ENCODE measurements around the gene DSCAM. TPM values are rescaled to one million over a fixed set of nuclear protein-coding genes. Genes with fewer than 3 reads are reported as not detected.

DSCAM gene
- polyA plus RNA-seq, 3 donors: not detected

GRCh38 chr21:40882192-40882915 lies 35.4 kb upstream of the DSCAM start:
- H3K79me2 ChIP-seq (ENCODE audit: insufficient read depth, low read length): no peaks in the 10 kb centered on the region
- no peaks in the 10 kb centered on the region for H3K36me3 ChIP-seq (replicated peaks in 1 of 2; ENCODE audit: control insufficient read depth in 1 of 2, insufficient read depth in 2 of 2, low read length in 2 of 2)
- H2AFZ ChIP-seq (ENCODE audit: insufficient read depth, low read depth, low read length, poor library complexity, severe bottlenecking): no peak overlapping the region
- no peaks in the 10 kb centered on the region for H3K36me3 Mint-ChIP-seq
- peaks cover 0 to 13% of the 10 kb centered on the region in 2 donors for H3K9me3 ChIP-seq (replicated peaks in 1 of 2; ENCODE audit: control insufficient read depth in 1 of 2, insufficient read depth in 1 of 2, low read length in 2 of 2)
- H3K9ac ChIP-seq (ENCODE audit: insufficient read depth, low read length, poor library complexity, severe bottlenecking): no peak overlapping the region
- no peak overlapping the region for H3K27ac ChIP-seq (ENCODE audit: low read depth in 1 of 2, low read length in 2 of 2)
- H3K27me3 ChIP-seq (ENCODE audit: control insufficient read depth in 2 of 2, insufficient read depth in 2 of 2, low read length in 2 of 2): no peaks in the 10 kb centered on the region
- H3K4me1 ChIP-seq (ENCODE audit: control insufficient read depth in 1 of 2, insufficient read depth in 2 of 2, low read length in 2 of 2): no peaks in the 10 kb centered on the region
- peaks cover 0 to 3% (median 0%) of the 10 kb centered on the region in 3 donors for H3K27me3 Mint-ChIP-seq (ENCODE audit: low read depth in 3 of 3)
- no peak overlapping the region for H3K4me3 Mint-ChIP-seq
- H3K4me3 ChIP-seq (replicated peaks in 1 of 3; ENCODE audit: low read depth in 2 of 3, low read length in 3 of 3): no peak overlapping the region
- H3K9me3 Mint-ChIP-seq: peaks cover 5 to 20% (median 10%) of the 10 kb centered on the region in 7 donors
- H3K4me2 ChIP-seq (replicated peaks; ENCODE audit: extremely low read depth, low read length, poor library complexity, severe bottlenecking): no peak overlapping the region
- intact Hi-C loops (cut with micrococcal nuclease): no loop called here
- H3K27ac Mint-ChIP-seq: no peak overlapping the region
- no peak for TF ChIP-seq CTCF (IDR thresholded peaks at IDR 0.05)
- no peak for DNase-seq
- H4K20me1 ChIP-seq (ENCODE audit: insufficient read depth, low read length): no peaks in the 10 kb centered on the region
- no peaks in the 10 kb centered on the region for H3K4me1 Mint-ChIP-seq
- WGBS (ENCODE audit: insufficient coverage): 100% methylated on average over 3 of the region's 7 CpGs

- Mint-ChIP-seq H3K4me1 (no peaks in the 10 kb centered on the region), H3K4me3 (no peak overlapping the region), H3K27ac (no peak overlapping the region), H3K9me3 (peaks cover 5 to 19% (median 10%) of the 10 kb centered on the region in 7 donors), H3K36me3 (no peaks in the 10 kb centered on the region), H3K27me3 (ENCODE audit: low read depth in 3 of 3) (peaks cover 0 to 3% (median 0%) of the 10 kb centered on the region in 3 donors)
- Histone ChIP-seq H2AFZ (ENCODE audit: insufficient read depth, low read depth, low read length, poor library complexity, severe bottlenecking) (no peak overlapping the region), H3K4me1 (ENCODE audit: control insufficient read depth in 1 of 2, insufficient read depth in 2 of 2, low read length in 2 of 2) (no peaks in the 10 kb centered on the region), H3K79me2 (ENCODE audit: insufficient read depth, low read length) (no peaks in the 10 kb centered on the region), H3K27me3 (ENCODE audit: control insufficient read depth in 2 of 2, insufficient read depth in 2 of 2, low read length in 2 of 2) (no peaks in the 10 kb centered on the region), H3K36me3 (replicated peaks in 1 of 2; ENCODE audit: control insufficient read depth in 1 of 2, insufficient read depth in 2 of 2, low read length in 2 of 2) (no peaks in the 10 kb centered on the region), H3K4me3 (replicated peaks in 1 of 3; ENCODE audit: low read depth in 2 of 3, low read length in 3 of 3) (no peak overlapping the region), H3K9ac (ENCODE audit: insufficient read depth, low read length, poor library complexity, severe bottlenecking) (no peak overlapping the region), H3K27ac (ENCODE audit: low read depth in 1 of 2, low read length in 2 of 2) (no peak overlapping the region), H3K4me2 (replicated peaks; ENCODE audit: extremely low read depth, low read length, poor library complexity, severe bottlenecking) (no peak overlapping the region), H3K9me3 (replicated peaks in 1 of 2; ENCODE audit: control insufficient read depth in 1 of 2, insufficient read depth in 1 of 2, low read length in 2 of 2) (peaks cover 0 to 8% of the 10 kb centered on the region in 2 donors), H4K20me1 (ENCODE audit: insufficient read depth, low read length) (no peaks in the 10 kb centered on the region)
- no peak for DNase-seq
- no peak for TF ChIP-seq CTCF (IDR thresholded peaks at IDR 0.05)
- WGBS (ENCODE audit: insufficient coverage): no CpG with 5 or more reads among the region's 2 CpGs
- intact Hi-C loops (cut with micrococcal nuclease): no loop called here
Measured at GRCh38 chr21:40881767-40882166, 34.8 kb upstream of the DSCAM start.
